ENCODE measurements around the gene USP36. TPM values are rescaled to one million over a fixed set of nuclear protein-coding genes. Genes with fewer than 3 reads are reported as not detected.

USP36 gene
- total and polyA plus RNA-seq, 9 of the 15 experiments (the other 6 are each of a cell fraction or from before 2014, with no cell fraction given): 6.4 to 72.8 (median 22.5) TPM

GRCh38 chr17:78753316-78754250 lies 87.0 kb downstream of the USP36 start (continued):
- TF ChIP-seq CHD7 (IDR thresholded peaks at IDR 0.05; ENCODE audit: low read depth, low read length) (no peak), SRSF3 (IDR thresholded peaks at IDR 0.05; ENCODE audit: insufficient read depth, low read length) (no peak), PPARD (CRISPR knock-in tag; IDR thresholded peaks at IDR 0.05) (no peak), ATF7 (IDR thresholded peaks at IDR 0.05) (peak; percentile 78; the same call in 1 of the 2 replicates), MNT (conservative IDR thresholded peaks at IDR 0.05) (0 out of 4 replicates have a peak, but pooled peaks of 1 of the 2 experiments have one; percentile 22), RHOXF2B (CRISPR knock-in tag; conservative IDR thresholded peaks at IDR 0.05) (no peak), ZNF696 (CRISPR knock-in tag; conservative IDR thresholded peaks at IDR 0.05) (no peak), HOMEZ (CRISPR knock-in tag; IDR thresholded peaks at IDR 0.05) (no peak), TFAM (CRISPR knock-in tag; conservative IDR thresholded peaks at IDR 0.05) (no peak), MAX (CRISPR knock-in tag; IDR thresholded peaks at IDR 0.05) (peak; percentile 62), CHD2 (IDR thresholded peaks at IDR 0.05; ENCODE audit: low read depth, low read length) (no peak), ZNF232 (CRISPR knock-in tag; IDR thresholded peaks at IDR 0.05) (no peak)

All from K562 (cell line).